NCI-H1694 treated with DMSO at 0.1 percent for 48 hours (cell line): ENCODE data around the gene ODAD3.
"Not testable (repeated sequence)": the region's sequence is repeated elsewhere in the genome, so short reads cannot be mapped to it uniquely, and the experiment has no call there.

ENCODE experiments used
- DNase-seq: peaks from one replicate; lab custom pipeline; 2025; lab: John Stamatoyannopoulos, UW

ODAD3 gene

GRCh38 chr19:11437955-11438354 is 3.0 kb upstream of the ODAD3 start:
- DNase-seq, result no peak

- DNase-seq, result no peak
Measured at GRCh38 chr19:11435833-11436313, 952 bp upstream of the ODAD3 start.

GRCh38 chr19:11434703-11435056 is 241 bp downstream of the ODAD3 start:
- no peak for DNase-seq

- DNase-seq, result not testable (repeated sequence)
Measured at GRCh38 chr19:11433526-11433925, 1.4 kb downstream of the ODAD3 start.

GRCh38 chr19:11426656-11427055 is 8.3 kb downstream of the ODAD3 start:
- DNase-seq, result no peak

GRCh38 chr19:11425719-11426457 is 9.0 kb downstream of the ODAD3 start:
- no peak for DNase-seq

- DNase-seq, result no peak
Measured at GRCh38 chr19:11423791-11424181, 11.1 kb downstream of the ODAD3 start.

GRCh38 chr19:11423164-11423790 is 11.6 kb downstream of the ODAD3 start:
- DNase-seq, result no peak

GRCh38 chr19:11422163-11423065 is 12.5 kb downstream of the ODAD3 start:
- DNase-seq, result no peak

GRCh38 chr19:11421371-11422098 is 13.4 kb downstream of the ODAD3 start:
- DNase-seq, result no peak

- no peak for DNase-seq
Measured at GRCh38 chr19:11420429-11421370, 14.2 kb downstream of the ODAD3 start.

- no peak for DNase-seq
Measured at GRCh38 chr19:11418549-11419506, 16.1 kb downstream of the ODAD3 start, which contains the start of gene RGL3. TSS of gene RGL3 (minus strand) at chr19:11419314. CDS start at chr19:11419278, 36 bp downstream.

GRCh38 chr19:11418094-11418548 is 16.8 kb downstream of the ODAD3 start:
- DNase-seq, result no peak

GRCh38 chr19:11416346-11417052 is 18.4 kb downstream of the ODAD3 start:
- DNase-seq, result no peak

- DNase-seq, result no peak
Measured at GRCh38 chr19:11414544-11414943, 20.4 kb downstream of the ODAD3 start.

- no peak for DNase-seq
Measured at GRCh38 chr19:11410682-11411081, 24.2 kb downstream of the ODAD3 start.

GRCh38 chr19:11408591-11408990 is 26.3 kb downstream of the ODAD3 start:
- no peak for DNase-seq

- DNase-seq, result not testable (repeated sequence)
Measured at GRCh38 chr19:11406703-11407236, 28.2 kb downstream of the ODAD3 start.
